HL-60 (cell line): Measurements from ENCODE around the gene DNAH17.

Source experiments
- DNase-seq, 2 experiments: peaks; one replicate each; pipeline ENCODE4 v3.0.0-alpha.2; 2010 to 2020; ENCODE audit warnings: low read depth in 1 of 2, low spot score in 1 of 2
- H3K27ac ChIP-seq: fragments of 250-450 bp; sonication (Bioruptor Pico); replicated peaks from 2 replicates; pipeline ENCODE4 v1.5.1; 2020; ENCODE audit warnings: mild to moderate bottlenecking, moderate library complexity
- H3K27me3 ChIP-seq: fragments of 250-450 bp; sonication (Bioruptor Pico); 2 replicates; pipeline ENCODE4 v1.5.1; 2021; ENCODE audit warnings: mild to moderate bottlenecking, moderate library complexity; ENCODE audit not compliant: insufficient read depth, poor library complexity, severe bottlenecking
- H3K4me3 ChIP-seq: replicated peaks from 2 replicates; pipeline ENCODE4 v1.5.1; 2011; ENCODE audit warnings: mild to moderate bottlenecking, control low read depth, low read length; ENCODE audit not compliant: insufficient read depth
- GABPA ChIP-seq: IDR thresholded peaks from 2 replicates; pipeline ENCODE4 v1.6.1; 2012; ENCODE audit warnings: low read depth
- POLR2AphosphoS5 ChIP-seq: IDR thresholded peaks from 2 replicates; pipeline ENCODE4 v1.6.1; 2012; ENCODE audit warnings: low read depth
- SPI1 ChIP-seq: IDR thresholded peaks from 2 replicates; pipeline ENCODE4 v1.6.1; 2012; ENCODE audit warnings: low read depth, mild to moderate bottlenecking, borderline replicate concordance
- TF ChIP-seq, protein P1 (sequence below): IDR thresholded peaks from one replicate; pipeline ENCODE4 v1.5.1; 2011; ENCODE audit warnings: low read length, control low read depth, inconsistent platforms; ENCODE audit not compliant: insufficient read depth
- TF ChIP-seq, protein P2 (sequence below): IDR thresholded peaks from 2 replicates; pipeline ENCODE4 v1.6.1; 2012; ENCODE audit warnings: low read depth; ENCODE audit not compliant: insufficient replicate concordance

The DNAH17 gene

DNA sequence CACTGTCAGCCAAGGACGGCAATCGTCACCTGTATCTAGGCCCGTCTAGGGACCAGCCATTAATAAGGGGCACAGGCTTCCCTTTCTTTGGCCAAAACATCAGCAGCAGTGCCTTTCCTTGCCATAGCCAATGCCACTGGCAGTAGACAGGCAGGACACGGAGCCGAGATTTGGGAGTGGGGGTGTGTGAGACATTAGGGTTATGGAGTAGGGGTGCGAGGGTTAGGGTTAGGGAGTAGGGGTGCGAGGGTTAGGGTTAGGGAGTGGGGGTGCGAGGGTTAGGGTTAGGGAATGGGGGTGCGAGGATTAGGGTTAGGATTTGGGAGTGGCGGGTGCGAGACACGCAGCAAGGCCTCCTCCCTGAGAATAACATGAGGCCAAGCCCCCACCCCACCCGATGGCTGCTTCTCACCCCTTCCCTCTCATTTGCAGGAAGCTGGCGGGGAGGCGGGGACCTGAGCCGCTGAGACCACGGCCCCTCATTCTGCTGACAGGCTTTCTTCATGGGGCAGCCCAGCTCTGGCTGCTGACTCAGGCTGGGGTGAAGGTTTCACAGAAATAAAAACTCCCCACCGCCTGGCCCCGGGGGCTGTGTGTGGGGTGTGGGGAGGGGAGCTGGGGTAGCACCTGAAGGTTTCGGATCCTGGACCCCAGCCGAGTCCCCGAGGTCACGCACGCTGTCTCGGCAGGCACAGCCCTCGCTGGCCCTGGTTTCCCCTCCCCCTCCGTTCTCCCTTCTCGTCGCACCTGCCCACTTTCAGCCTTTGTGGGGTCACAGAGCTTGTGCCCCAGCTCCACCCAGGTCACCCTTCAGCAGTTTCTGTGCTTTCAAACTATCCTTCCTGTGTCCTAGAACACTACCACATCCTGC is 104.9 kb downstream of the DNAH17 start:
- no peak for DNase-seq
- no peak overlapping the region for H3K27ac ChIP-seq

DNA sequence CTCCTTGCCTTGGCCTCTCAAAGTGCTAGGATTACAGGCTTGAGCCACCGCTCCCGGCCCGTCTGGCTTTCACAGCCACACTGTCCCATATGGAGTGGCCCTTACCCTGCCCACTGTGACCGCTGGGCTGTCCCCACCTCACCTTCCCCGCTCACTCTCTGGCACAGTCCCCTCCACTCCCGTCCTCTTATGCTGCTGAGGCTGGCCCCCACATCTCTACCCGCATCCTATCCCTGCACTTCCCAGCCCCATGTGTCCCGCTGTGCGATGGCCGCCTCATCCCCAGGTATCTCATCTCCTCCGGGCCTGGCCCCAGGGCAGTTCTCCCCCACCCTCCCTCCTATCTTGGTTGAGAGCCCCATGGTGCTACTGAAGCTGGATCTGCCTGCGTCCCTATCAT is 105.6 kb downstream of the DNAH17 start:
- TF ChIP-seq, protein P1, sequence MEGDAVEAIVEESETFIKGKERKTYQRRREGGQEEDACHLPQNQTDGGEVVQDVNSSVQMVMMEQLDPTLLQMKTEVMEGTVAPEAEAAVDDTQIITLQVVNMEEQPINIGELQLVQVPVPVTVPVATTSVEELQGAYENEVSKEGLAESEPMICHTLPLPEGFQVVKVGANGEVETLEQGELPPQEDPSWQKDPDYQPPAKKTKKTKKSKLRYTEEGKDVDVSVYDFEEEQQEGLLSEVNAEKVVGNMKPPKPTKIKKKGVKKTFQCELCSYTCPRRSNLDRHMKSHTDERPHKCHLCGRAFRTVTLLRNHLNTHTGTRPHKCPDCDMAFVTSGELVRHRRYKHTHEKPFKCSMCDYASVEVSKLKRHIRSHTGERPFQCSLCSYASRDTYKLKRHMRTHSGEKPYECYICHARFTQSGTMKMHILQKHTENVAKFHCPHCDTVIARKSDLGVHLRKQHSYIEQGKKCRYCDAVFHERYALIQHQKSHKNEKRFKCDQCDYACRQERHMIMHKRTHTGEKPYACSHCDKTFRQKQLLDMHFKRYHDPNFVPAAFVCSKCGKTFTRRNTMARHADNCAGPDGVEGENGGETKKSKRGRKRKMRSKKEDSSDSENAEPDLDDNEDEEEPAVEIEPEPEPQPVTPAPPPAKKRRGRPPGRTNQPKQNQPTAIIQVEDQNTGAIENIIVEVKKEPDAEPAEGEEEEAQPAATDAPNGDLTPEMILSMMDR, result no peak
- no peak for TF ChIP-seq POLR2AphosphoS5
- TF ChIP-seq SPI1, result no peak
- TF ChIP-seq, protein P2, sequence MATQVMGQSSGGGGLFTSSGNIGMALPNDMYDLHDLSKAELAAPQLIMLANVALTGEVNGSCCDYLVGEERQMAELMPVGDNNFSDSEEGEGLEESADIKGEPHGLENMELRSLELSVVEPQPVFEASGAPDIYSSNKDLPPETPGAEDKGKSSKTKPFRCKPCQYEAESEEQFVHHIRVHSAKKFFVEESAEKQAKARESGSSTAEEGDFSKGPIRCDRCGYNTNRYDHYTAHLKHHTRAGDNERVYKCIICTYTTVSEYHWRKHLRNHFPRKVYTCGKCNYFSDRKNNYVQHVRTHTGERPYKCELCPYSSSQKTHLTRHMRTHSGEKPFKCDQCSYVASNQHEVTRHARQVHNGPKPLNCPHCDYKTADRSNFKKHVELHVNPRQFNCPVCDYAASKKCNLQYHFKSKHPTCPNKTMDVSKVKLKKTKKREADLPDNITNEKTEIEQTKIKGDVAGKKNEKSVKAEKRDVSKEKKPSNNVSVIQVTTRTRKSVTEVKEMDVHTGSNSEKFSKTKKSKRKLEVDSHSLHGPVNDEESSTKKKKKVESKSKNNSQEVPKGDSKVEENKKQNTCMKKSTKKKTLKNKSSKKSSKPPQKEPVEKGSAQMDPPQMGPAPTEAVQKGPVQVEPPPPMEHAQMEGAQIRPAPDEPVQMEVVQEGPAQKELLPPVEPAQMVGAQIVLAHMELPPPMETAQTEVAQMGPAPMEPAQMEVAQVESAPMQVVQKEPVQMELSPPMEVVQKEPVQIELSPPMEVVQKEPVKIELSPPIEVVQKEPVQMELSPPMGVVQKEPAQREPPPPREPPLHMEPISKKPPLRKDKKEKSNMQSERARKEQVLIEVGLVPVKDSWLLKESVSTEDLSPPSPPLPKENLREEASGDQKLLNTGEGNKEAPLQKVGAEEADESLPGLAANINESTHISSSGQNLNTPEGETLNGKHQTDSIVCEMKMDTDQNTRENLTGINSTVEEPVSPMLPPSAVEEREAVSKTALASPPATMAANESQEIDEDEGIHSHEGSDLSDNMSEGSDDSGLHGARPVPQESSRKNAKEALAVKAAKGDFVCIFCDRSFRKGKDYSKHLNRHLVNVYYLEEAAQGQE, result no peak
- TF ChIP-seq GABPA, result no peak
- Histone ChIP-seq H3K27me3 (no peaks in the 10 kb centered on the region), H3K4me3 (no peak overlapping the region), H3K27ac (no peak overlapping the region)
- no peak for DNase-seq

More for the DNA sequence above, 104.9 kb downstream of the DNAH17 start:
- no peak for TF ChIP-seq GABPA
- TF ChIP-seq SPI1, result no peak
- TF ChIP-seq, protein P2, result no peak
- TF ChIP-seq POLR2AphosphoS5, result no peak
- TF ChIP-seq, protein P1, result no peak
- H3K4me3 ChIP-seq, result no peak overlapping the region
- H3K27me3 ChIP-seq, result no peaks in the 10 kb centered on the region

DNA sequence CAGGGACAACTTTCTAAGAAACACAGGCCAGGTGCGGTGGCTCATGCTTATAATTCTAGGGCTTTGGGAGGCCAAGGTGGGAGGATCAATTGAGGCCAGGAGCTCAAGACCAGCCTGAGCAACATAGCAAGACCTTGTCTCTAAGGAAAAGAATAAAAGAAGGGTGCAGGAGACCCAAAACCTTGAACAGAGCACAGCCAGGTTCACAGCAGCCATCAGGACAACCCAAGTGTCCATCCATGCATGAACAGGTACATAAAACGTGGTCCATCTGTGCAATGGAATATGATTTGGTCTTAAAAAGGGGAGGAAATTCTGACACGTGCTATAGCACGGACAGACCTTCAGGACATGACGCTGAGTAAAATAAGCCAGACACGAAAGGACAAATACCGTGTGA is 107.8 kb downstream of the DNAH17 start:
- H3K27me3 ChIP-seq, result no peaks in the 10 kb centered on the region
- H3K27ac ChIP-seq, result no peak overlapping the region
- TF ChIP-seq, protein P1, result no peak
- TF ChIP-seq GABPA (no peak), POLR2AphosphoS5 (no peak), SPI1 (no peak)
- TF ChIP-seq, protein P2, result no peak
- DNase-seq, result no peak
- no peak overlapping the region for H3K4me3 ChIP-seq
